Caco-2 (cell line): Measurements from ENCODE around the gene EHD1. TPM values are rescaled to one million over a fixed set of nuclear protein-coding genes. Genes with fewer than 3 reads are reported as not detected.
A peak's percentile ranks its signal among the peaks of the same experiment; 100 is the strongest.

Source experiments
- BruUV-seq: library from RNA; stranded (reverse); fragments of 400-500 nt; replicated peaks from 2 replicates; lab custom pipeline; 2021; lab: Mats Ljungman, UMichigan
- CTCF ChIA-PET: fragments of 300-600 bp; sonication (Branson Sonifier 250); formaldehyde crosslinking; loops from one replicate; lab custom pipeline; 2022; ENCODE audit warnings: antibody characterized with exemption; lab: Charles Lee
- POLR2A ChIA-PET: fragments of 300-600 bp; sonication (Branson Sonifier 250); formaldehyde crosslinking; loops from one replicate; lab custom pipeline; 2022; ENCODE audit warnings: antibody characterized with exemption; lab: Charles Lee
- DNase-seq, 2 experiments: peaks; one replicate each; pipeline versions ENCODE4 v3.0.0 to v3.0.0-alpha.2; 2020 to 2022
- H3K27me3 ChIP-seq: replicated peaks from 2 replicates; pipeline ENCODE4 v1.6.0; 2011; ENCODE audit warnings: low read length; ENCODE audit not compliant: control insufficient read depth, insufficient read depth
- H3K36me3 ChIP-seq: 2 replicates; pipeline ENCODE4 v1.5.1; 2011; ENCODE audit warnings: low read length; ENCODE audit not compliant: control insufficient read depth, insufficient read depth
- H3K4me1 ChIP-seq: fragments of 250-450 bp; sonication (Bioruptor Pico); 2 replicates; pipeline ENCODE4 v1.5.1; 2020; ENCODE audit warnings: mild to moderate bottlenecking
- H3K4me3 ChIP-seq: 2 replicates; pipeline ENCODE4 v1.5.1; 2011; ENCODE audit warnings: low read depth, mild to moderate bottlenecking, control low read depth, low read length
- H3K9me3 ChIP-seq: fragments of 250-450 bp; sonication (Bioruptor Pico); 2 replicates; pipeline ENCODE4 v1.5.1; 2020; ENCODE audit warnings: mild to moderate bottlenecking, moderate library complexity
- H3K27ac Mint-ChIP-seq: one replicate; pipeline ENCODE4 v1.8.0; 2022; ENCODE audit warnings: mixed read lengths; ENCODE audit not compliant: unreplicated experiment
- H3K27me3 Mint-ChIP-seq: one replicate; pipeline ENCODE4 v1.8.0; 2022; ENCODE audit warnings: mixed read lengths; ENCODE audit not compliant: insufficient read depth, unreplicated experiment
- H3K36me3 Mint-ChIP-seq: one replicate; pipeline ENCODE4 v1.8.0; 2022; ENCODE audit warnings: mild to moderate bottlenecking, mixed read lengths; ENCODE audit not compliant: insufficient read depth, unreplicated experiment
- H3K4me1 Mint-ChIP-seq: one replicate; pipeline ENCODE4 v1.8.0; 2022; ENCODE audit warnings: low read depth, mixed read lengths; ENCODE audit not compliant: unreplicated experiment
- H3K4me3 Mint-ChIP-seq: one replicate; pipeline ENCODE4 v1.8.0; 2022; ENCODE audit warnings: mild to moderate bottlenecking, moderate library complexity, mixed read lengths; ENCODE audit not compliant: unreplicated experiment
- H3K9me3 Mint-ChIP-seq: one replicate; pipeline ENCODE4 v1.8.0; 2022; ENCODE audit warnings: mixed read lengths; ENCODE audit not compliant: unreplicated experiment
- intact Hi-C: fragments of 100-400 bp; cut with micrococcal nuclease; formaldehyde crosslinking; loops from one replicate; pipeline ENCODE4 v1.10.0; 2022; ENCODE audit not compliant: unreplicated experiment
- total RNA-seq: library from RNA; stranded (reverse); gene quantifications from 2 replicates; pipeline ENCODE4 v1.2.3, GENCODE V29; 2022
- TF ChIP-seq, protein P1 (sequence below), 2 experiments: fragments of 200-600 bp in 1 of 2; IDR thresholded peaks; 1 replicate in 1 of 2; 2 replicates in 1 of 2; pipeline versions ENCODE4 v1.5.1 to v1.8.0; 2011 to 2022; ENCODE audit warnings: antibody characterized with exemption in 1 of 2, control low read depth in 1 of 2, inconsistent platforms in 1 of 2, low read depth in 1 of 2, low read length in 1 of 2, mild to moderate bottlenecking in 1 of 2, moderate library complexity in 1 of 2; ENCODE audit not compliant: insufficient read depth in 1 of 2, severe bottlenecking in 1 of 2, unreplicated experiment in 1 of 2

The EHD1 gene
- total RNA-seq, 1 experiment from 2014 or later: 129 TPM

GRCh38 chr11:64814712-64815187, 63.7 kb downstream of the EHD1 start:
- DNase-seq: no peak
- Mint-ChIP-seq H3K27me3 (no peaks in the 10 kb centered on the region), H3K27ac (no peak overlapping the region), H3K9me3 (no peaks in the 10 kb centered on the region), H3K4me1 (peaks cover 7% of the 10 kb centered on the region), H3K36me3 (peaks cover 13% of the 10 kb centered on the region), H3K4me3 (no peak overlapping the region)
- BruUV-seq: no TSS peak
- intact Hi-C loops: no loop called here
- Histone ChIP-seq H3K9me3 (no peaks in the 10 kb centered on the region), H3K27me3 (no peaks in the 10 kb centered on the region), H3K36me3 (no peaks in the 10 kb centered on the region), H3K4me3 (no peak overlapping the region), H3K4me1 (peaks cover 5% of the 10 kb centered on the region)
- ChIA-PET POLR2A (no interaction called here), CTCF (no interaction called here)
- TF ChIP-seq, protein P1, sequence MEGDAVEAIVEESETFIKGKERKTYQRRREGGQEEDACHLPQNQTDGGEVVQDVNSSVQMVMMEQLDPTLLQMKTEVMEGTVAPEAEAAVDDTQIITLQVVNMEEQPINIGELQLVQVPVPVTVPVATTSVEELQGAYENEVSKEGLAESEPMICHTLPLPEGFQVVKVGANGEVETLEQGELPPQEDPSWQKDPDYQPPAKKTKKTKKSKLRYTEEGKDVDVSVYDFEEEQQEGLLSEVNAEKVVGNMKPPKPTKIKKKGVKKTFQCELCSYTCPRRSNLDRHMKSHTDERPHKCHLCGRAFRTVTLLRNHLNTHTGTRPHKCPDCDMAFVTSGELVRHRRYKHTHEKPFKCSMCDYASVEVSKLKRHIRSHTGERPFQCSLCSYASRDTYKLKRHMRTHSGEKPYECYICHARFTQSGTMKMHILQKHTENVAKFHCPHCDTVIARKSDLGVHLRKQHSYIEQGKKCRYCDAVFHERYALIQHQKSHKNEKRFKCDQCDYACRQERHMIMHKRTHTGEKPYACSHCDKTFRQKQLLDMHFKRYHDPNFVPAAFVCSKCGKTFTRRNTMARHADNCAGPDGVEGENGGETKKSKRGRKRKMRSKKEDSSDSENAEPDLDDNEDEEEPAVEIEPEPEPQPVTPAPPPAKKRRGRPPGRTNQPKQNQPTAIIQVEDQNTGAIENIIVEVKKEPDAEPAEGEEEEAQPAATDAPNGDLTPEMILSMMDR (IDR thresholded peaks at IDR 0.05; ENCODE audit: insufficient read depth in 1 of 2, low read depth in 1 of 2, low read length in 1 of 2, severe bottlenecking in 1 of 2, unreplicated experiment in 1 of 2): no peak

- no peaks in the 10 kb centered on the region for H3K36me3 ChIP-seq
- peaks cover 5% of the 10 kb centered on the region for H3K4me1 ChIP-seq
- H3K4me1 Mint-ChIP-seq: peaks cover 7% of the 10 kb centered on the region
- peaks cover 13% of the 10 kb centered on the region for H3K36me3 Mint-ChIP-seq
- no peak overlapping the region for H3K27ac Mint-ChIP-seq
- H3K9me3 ChIP-seq: no peaks in the 10 kb centered on the region
- TF ChIP-seq, protein P1 (IDR thresholded peaks at IDR 0.05; ENCODE audit: insufficient read depth in 1 of 2, low read depth in 1 of 2, low read length in 1 of 2, severe bottlenecking in 1 of 2, unreplicated experiment in 1 of 2): no peak
- intact Hi-C loops: no loop called here
- no peaks in the 10 kb centered on the region for H3K27me3 ChIP-seq
- ChIA-PET POLR2A (no interaction called here), CTCF (interaction anchor here (0.7 kb wide), 1 partner anchor 23 kb away, joined by 4 read pairs; no protein-coding TSS in a partner anchor)
- no peak overlapping the region for H3K4me3 Mint-ChIP-seq
- DNase-seq: no peak
- H3K9me3 Mint-ChIP-seq: no peaks in the 10 kb centered on the region
- no TSS peak for BruUV-seq
- no peak overlapping the region for H3K4me3 ChIP-seq
- H3K27me3 Mint-ChIP-seq: no peaks in the 10 kb centered on the region
These were observed 64.6 kb downstream of the EHD1 start for GRCh38 chr11:64813826-64814225.

DNA sequence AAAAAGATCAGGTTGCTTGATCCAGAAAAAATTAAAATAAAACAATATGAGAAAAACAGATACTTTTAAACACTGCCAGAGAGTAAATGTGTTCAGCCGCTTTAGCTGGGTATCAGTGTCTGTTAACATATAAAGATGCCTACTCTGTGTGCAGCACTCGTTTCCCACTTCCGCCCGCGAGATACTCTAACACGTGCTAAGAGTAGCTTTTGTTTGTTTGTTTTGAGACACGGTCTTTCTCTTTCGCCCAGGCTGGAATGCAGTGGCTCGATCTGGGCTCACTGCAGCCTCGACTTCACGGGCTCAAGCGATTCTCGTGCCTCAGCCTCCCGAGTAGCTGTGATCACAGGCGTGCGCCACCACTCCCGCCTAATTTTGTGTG, 67.5 kb downstream of the EHD1 start:
- no peaks in the 10 kb centered on the region for H3K27me3 Mint-ChIP-seq
- no TSS peak for BruUV-seq
- H3K27ac Mint-ChIP-seq: peak overlapping the region; percentile 34
- DNase-seq: peak in 1 of 2 experiments; percentile 61
- TF ChIP-seq, protein P1 (IDR thresholded peaks at IDR 0.05; ENCODE audit: insufficient read depth in 1 of 2, low read depth in 1 of 2, low read length in 1 of 2, severe bottlenecking in 1 of 2, unreplicated experiment in 1 of 2): no peak
- Histone ChIP-seq H3K9me3 (no peaks in the 10 kb centered on the region), H3K4me1 (peaks cover 5% of the 10 kb centered on the region), H3K27me3 (no peaks in the 10 kb centered on the region), H3K4me3 (peak overlapping the region; percentile 90), H3K36me3 (no peaks in the 10 kb centered on the region; the same call in 1 of the 2 replicates)
- ChIA-PET POLR2A (interaction anchor here (0.5 to 1.7 kb wide), 5 partner anchors 32 to 301 kb away, joined by 3 to 13 read pairs (median 3); partner anchors contain the start of genes SF1 and TM7SF2), CTCF (interaction anchor here (0.7 to 1.8 kb wide), 5 partner anchors 32 to 301 kb away, joined by 3 to 7 read pairs (median 4); partner anchors contain the start of genes CDC42BPG and TM7SF2)
- H3K36me3 Mint-ChIP-seq: peaks cover 9% of the 10 kb centered on the region
- intact Hi-C loops: loop anchor here (1.0 kb wide), 3 partner anchors 31 to 311 kb away; partner anchors contain the start of genes FAU, MRPL49 and SF1
- H3K4me3 Mint-ChIP-seq: peak overlapping the region; percentile 85
- peaks cover 7% of the 10 kb centered on the region for H3K4me1 Mint-ChIP-seq
- no peaks in the 10 kb centered on the region for H3K9me3 Mint-ChIP-seq
